Endothelial cell of umbilical vein (primary cell): ENCODE data around the gene EIF3K. TPM values are rescaled to one million over a fixed set of nuclear protein-coding genes. Genes with fewer than 3 reads are reported as not detected.

Experiments used
- BruUV-seq: library from RNA; stranded (reverse); fragments of 400-500 nt; replicated peaks from 2 replicates; lab custom pipeline; 2021; lab: Mats Ljungman, UMichigan
- CTCF ChIA-PET: fragments of 300-600, 350-600 bp; sonication (Branson Sonifier 250); formaldehyde crosslinking; loops from one replicate; lab custom pipeline; 2021; ENCODE audit warnings: antibody characterized with exemption, inconsistent platforms; lab: Charles Lee
- POLR2A ChIA-PET: fragments of 300-600, 350-600 bp; sonication (Branson Sonifier 250); formaldehyde crosslinking; loops from one replicate; lab custom pipeline; 2021; ENCODE audit warnings: antibody characterized with exemption, inconsistent platforms; lab: Charles Lee
- DNase-seq: peaks from one replicate; pipeline ENCODE4 v3.0.0-alpha.2; 2011; ENCODE audit warnings: low read depth, low spot score
- FAIRE-seq: peaks from 2 replicates; lab custom pipeline; 2011; peaks lifted over from hg19 to GRCh38; lab: Jason Lieb, UNC
- H2AFZ ChIP-seq: 2 replicates; pipeline ENCODE4 v1.6.0; 2012; ENCODE audit warnings: low read depth, low read length, control low read depth, inconsistent platforms
- H3K27ac ChIP-seq: 2 replicates; pipeline ENCODE4 v1.5.1; 2011; ENCODE audit warnings: low read depth, mild to moderate bottlenecking, control low read depth, low read length, moderate library complexity; ENCODE audit not compliant: insufficient read depth
- H3K27me3 ChIP-seq, 2 experiments: 2 replicates each; pipeline versions ENCODE4 v1.6.0 to v1.6.1; 2011; ENCODE audit warnings: low read length in 2 of 2, mixed read lengths in 1 of 2; ENCODE audit not compliant: control insufficient read depth in 2 of 2, insufficient read depth in 2 of 2
- H3K36me3 ChIP-seq, 2 experiments: 2 replicates in 1 of 2; 3 replicates in 1 of 2; pipeline ENCODE4 v1.5.1; 2011; ENCODE audit warnings: low read length in 2 of 2, mild to moderate bottlenecking in 1 of 2, moderate library complexity in 1 of 2; ENCODE audit not compliant: control insufficient read depth in 2 of 2, insufficient read depth in 2 of 2; ENCODE audit errors: extremely low read depth in 1 of 2
- H3K4me1 ChIP-seq: 3 replicates; pipeline ENCODE4 v1.5.1; 2011; ENCODE audit warnings: mild to moderate bottlenecking, low read length; ENCODE audit not compliant: control insufficient read depth, insufficient read depth; ENCODE audit errors: extremely low read depth
- H3K4me2 ChIP-seq: 2 replicates; pipeline ENCODE4 v1.6.1; 2011; ENCODE audit warnings: low read length, control low read depth, mixed read lengths; ENCODE audit not compliant: insufficient read depth
- H3K4me3 ChIP-seq, 3 experiments: fragments of 200-600 bp in 1 of 3; sonication (generic), shearing (Covaris generic) in 1 of 3; replicated peaks in 1 of 3; 2 replicates each; pipeline ENCODE4 v1.5.1; 2011 to 2016; ENCODE audit warnings: control low read depth in 3 of 3, low read length in 3 of 3, mild to moderate bottlenecking in 2 of 3, inconsistent platforms in 1 of 3, low read depth in 1 of 3, moderate library complexity in 1 of 3; ENCODE audit not compliant: insufficient read depth in 1 of 3
- H3K79me2 ChIP-seq: 2 replicates; pipeline ENCODE4 v1.6.0; 2012; ENCODE audit warnings: low read length, inconsistent platforms; ENCODE audit not compliant: control insufficient read depth, insufficient read depth
- H3K9ac ChIP-seq: replicated peaks from 2 replicates; pipeline ENCODE3; 2011; ENCODE audit warnings: low read length, control low read depth; ENCODE audit not compliant: insufficient read depth; ENCODE audit errors: extremely low read depth
- H3K9me1 ChIP-seq: replicated peaks from 3 replicates; pipeline ENCODE4 v1.6.0; 2011; ENCODE audit warnings: mild to moderate bottlenecking, low read length; ENCODE audit not compliant: control insufficient read depth, insufficient read depth; ENCODE audit errors: extremely low read depth
- H3K9me3 ChIP-seq: replicated peaks from 2 replicates; pipeline ENCODE4 v1.5.1; 2012; ENCODE audit warnings: low read length, inconsistent platforms; ENCODE audit not compliant: control insufficient read depth, insufficient read depth
- H4K20me1 ChIP-seq: replicated peaks from 2 replicates; pipeline ENCODE3; 2011; ENCODE audit warnings: mild to moderate bottlenecking, low read length; ENCODE audit not compliant: control insufficient read depth, insufficient read depth; ENCODE audit errors: extremely low read depth
- CTCF ChIP-seq, 2 donors: IDR thresholded peaks; 1 replicate in 1 of 2; 2 replicates in 1 of 2; pipeline ENCODE4 v1.5.1; 2011; ENCODE audit warnings: low read length in 2 of 2, mild to moderate bottlenecking in 2 of 2, moderate library complexity in 2 of 2, control low read depth in 1 of 2, inconsistent platforms in 1 of 2, low read depth in 1 of 2; ENCODE audit not compliant: insufficient read depth in 1 of 2; ENCODE audit errors: extremely low read depth in 1 of 2
- EZH2 ChIP-seq: IDR thresholded peaks from 2 replicates; pipeline ENCODE4 v1.6.1; 2012; ENCODE audit warnings: borderline replicate concordance, low read depth, mild to moderate bottlenecking, moderate library complexity, low read length, inconsistent platforms; ENCODE audit not compliant: severe bottlenecking
- FOS ChIP-seq: IDR thresholded peaks from 2 replicates; pipeline ENCODE4 v1.6.1; 2011; ENCODE audit warnings: mild to moderate bottlenecking, low read length, moderate library complexity, borderline replicate concordance; ENCODE audit not compliant: insufficient read depth
- GATA2 ChIP-seq: IDR thresholded peaks from 2 replicates; pipeline ENCODE4 v1.7.0; 2011; ENCODE audit warnings: low read depth, mild to moderate bottlenecking, moderate library complexity, mixed read lengths, low read length; ENCODE audit not compliant: insufficient read length, insufficient read depth
- JUN ChIP-seq: IDR thresholded peaks from 2 replicates; pipeline ENCODE4 v1.6.1; 2011; ENCODE audit warnings: borderline replicate concordance, low read depth; ENCODE audit not compliant: insufficient read length, insufficient read depth
- MAX ChIP-seq: IDR thresholded peaks from 2 replicates; pipeline ENCODE4 v1.6.1; 2011; ENCODE audit not compliant: insufficient read depth, insufficient read length
- MYC ChIP-seq: IDR thresholded peaks from one replicate; pipeline ENCODE4 v1.6.1; 2011; ENCODE audit warnings: mild to moderate bottlenecking, low read depth, low read length
- POLR2A ChIP-seq: IDR thresholded peaks from 2 replicates; pipeline ENCODE4 v1.6.1; 2012; ENCODE audit warnings: low read depth, mild to moderate bottlenecking, control low read depth, low read length
- POLR2AphosphoS5 ChIP-seq: IDR thresholded peaks from 2 replicates; pipeline ENCODE4 v1.6.1; 2012; ENCODE audit warnings: low read depth, mild to moderate bottlenecking, control low read depth, low read length, moderate library complexity; ENCODE audit not compliant: insufficient read depth
- dilution Hi-C: fragments of 300-500 bp; cut with MboI; formaldehyde crosslinking; loops from one replicate; pipeline ENCODE4 v1.15.0; 2019; ENCODE audit warnings: low sequenced_read_pairs; ENCODE audit not compliant: extremely low pct_ligation_motif_present
- intact Hi-C: fragments of 100-400 bp; cut with micrococcal nuclease; formaldehyde crosslinking; loops from one replicate; pipeline ENCODE4 v1.10.0; 2022
- polyA plus RNA-seq, 4 experiments: library from polyadenylated mRNA; depleted of rRNA in 3 of 4; stranded (reverse) in 3 of 4; unstranded in 1 of 4; fragments of >200 nt; gene quantifications; 2 replicates each; pipeline versions ENCODE4 v1.2.1 to v1.2.3, GENCODE V29; 2011 to 2012; ENCODE audit warnings: missing spikeins in 1 of 4
- total RNA-seq: library from RNA; stranded (reverse); gene quantifications from 2 replicates; pipeline ENCODE4 v1.2.3, GENCODE V29; 2021

EIF3K gene
- total and polyA plus RNA-seq, 2 donors (not counting 3 experiments of a cell fraction or from before 2014, with no cell fraction given), result 267 to 584 TPM

- H3K9me1 ChIP-seq, result no peaks in the 10 kb centered on the region
- no peaks in the 10 kb centered on the region for H3K9me3 ChIP-seq
- TF ChIP-seq MYC, result no peak
- TF ChIP-seq GATA2, result no peak
- no peak for TF ChIP-seq CTCF (IDR thresholded peaks at IDR 0.05; ENCODE audit: extremely low read depth in 1 of 2, insufficient read depth in 1 of 2, low read depth in 1 of 2, low read length in 2 of 2)
- TF ChIP-seq POLR2AphosphoS5, result no peak
- no peak for TF ChIP-seq MAX
- no peak for TF ChIP-seq EZH2
- TF ChIP-seq FOS, result no peak
- no peak for TF ChIP-seq POLR2A
- TF ChIP-seq JUN, result no peak
- ChIA-PET POLR2A (no interaction called here), CTCF (interaction anchor here (1.2 to 4.4 kb wide), 10 partner anchors 11 to 295 kb away, joined by 4 to 66 read pairs (median 11); partner anchors contain the start of genes ACTN4, EIF3K, FAM98C and MRPS12)
- dilution Hi-C loops (no loop called here), intact Hi-C loops (loop anchor here (2.0 to 10.0 kb wide), 2 partner anchors 295 to 401 kb away; partner anchors contain the start of genes MRPS12 and SARS2)
- H3K4me3 ChIP-seq, result no peak overlapping the region
- no peaks in the 10 kb centered on the region for H3K27me3 ChIP-seq
- no peaks in the 10 kb centered on the region for H3K79me2 ChIP-seq
- H3K9ac ChIP-seq, result no peak overlapping the region
- peaks cover 5% of the 10 kb centered on the region for H3K4me1 ChIP-seq
- H3K36me3 ChIP-seq, result peaks cover 6 to 11% of the 10 kb centered on the region in 2 experiments
- no peak overlapping the region for H3K4me2 ChIP-seq
- FAIRE-seq (no peak), DNase-seq (no peak)
- H3K27ac ChIP-seq, result no peak overlapping the region
- BruUV-seq, result no TSS peak
- no peak overlapping the region for H2AFZ ChIP-seq
- H4K20me1 ChIP-seq, result no peaks in the 10 kb centered on the region
Measured at GRCh38 chr19:38635483-38636399, 16.8 kb downstream of the EIF3K start.
